Urinary bladder (tissue), 4 donors: ENCODE data around the gene AP2B1. TPM values are rescaled to one million over a fixed set of nuclear protein-coding genes. Genes with fewer than 3 reads are reported as not detected.
"Not testable (repeated sequence)": the region's sequence is repeated elsewhere in the genome, so short reads cannot be mapped to it uniquely, and the experiment has no call there.

Source experiments
- DNase-seq: peaks from one replicate; pipeline ENCODE4 v3.0.0-alpha.2; 2015; ENCODE audit errors: extremely low spot score
- H3K27ac ChIP-seq: one replicate; pipeline ENCODE4 v1.5.1; 2013; ENCODE audit warnings: low read depth, mild to moderate bottlenecking, moderate library complexity
- H3K36me3 ChIP-seq: one replicate; pipeline ENCODE4 v1.6.1; 2013; ENCODE audit warnings: mild to moderate bottlenecking, moderate library complexity; ENCODE audit not compliant: insufficient read depth
- H3K4me1 ChIP-seq: one replicate; pipeline ENCODE4 v1.6.1; 2013; ENCODE audit warnings: mild to moderate bottlenecking, moderate library complexity; ENCODE audit not compliant: insufficient read depth
- H3K4me3 ChIP-seq: one replicate; pipeline ENCODE4 v1.5.1; 2013; ENCODE audit warnings: low read depth, low read length
- WGBS: extraction: QIAGEN DNeasy Blood & Tissue Kit; methylation state at CpG from one replicate; pipeline ENCODE4 v1.1.7; 2013; 5-methylcytosine and 5-hydroxymethylcytosine counted together
- polyA plus RNA-seq: library from polyadenylated mRNA; stranded (reverse); fragments of 200-250 nt; gene quantifications from one replicate; pipeline ENCODE4 v1.2.3, GENCODE V29; 2013
- total RNA-seq: library from RNA; depleted of rRNA; stranded (reverse); fragments of >200 nt; gene quantifications from one replicate; pipeline ENCODE4 v1.2.3, GENCODE V29; 2014
- donor health status: healthy with polysubstance abuse.
- donor health status: healthy.

The AP2B1 gene
- total and polyA plus RNA-seq, 2 donors, result 60.5 to 69.7 TPM

DNA sequence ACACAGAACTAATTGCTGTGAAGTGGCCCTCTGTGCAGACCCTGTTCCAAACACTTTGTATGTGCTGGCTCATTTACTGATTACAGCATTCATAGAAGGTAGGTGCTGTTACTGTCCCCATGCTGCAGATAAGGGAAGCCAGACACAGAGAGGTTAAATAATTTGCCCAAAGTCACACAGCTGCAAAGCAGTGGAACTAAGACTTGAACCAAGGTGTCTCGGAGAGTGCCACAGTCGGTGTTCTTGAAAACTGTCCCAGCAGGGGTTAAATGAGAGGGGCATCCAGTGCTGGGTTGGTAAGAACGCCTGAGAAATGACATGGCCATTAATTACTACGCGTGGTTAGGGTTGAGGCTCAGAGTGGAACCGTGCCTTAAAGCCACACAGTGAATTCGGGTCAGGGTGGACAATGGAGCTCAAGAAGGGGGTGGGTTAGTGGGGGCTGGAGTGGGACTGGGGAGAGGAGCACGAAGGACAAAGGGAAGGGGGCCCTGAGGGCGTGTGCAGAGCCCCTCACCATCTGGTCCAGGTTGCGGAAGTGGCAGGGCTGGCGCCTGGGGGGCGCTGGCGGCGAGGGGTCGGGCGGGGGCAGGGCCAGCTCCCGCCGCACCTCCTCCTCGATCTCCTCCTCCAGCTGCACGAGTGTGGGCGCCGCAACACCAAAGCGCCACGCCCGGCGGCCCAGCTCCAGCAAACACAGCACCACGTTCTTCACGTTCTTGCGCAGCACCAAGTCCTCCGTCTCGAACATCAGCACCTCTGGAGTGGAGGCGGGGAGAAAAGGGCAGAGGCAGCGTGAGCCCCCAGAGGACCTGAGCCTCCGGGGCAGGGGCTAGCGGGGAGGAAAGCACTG, 162.7 kb downstream of the AP2B1 start:
- no peaks in the 10 kb centered on the region for H3K36me3 ChIP-seq
- 6% methylated on average over 35 of the region's 35 CpGs for WGBS
- H3K4me3 ChIP-seq, result no peak overlapping the region
- no peaks in the 10 kb centered on the region for H3K4me1 ChIP-seq
- no peak overlapping the region for H3K27ac ChIP-seq
- no peak for DNase-seq

GRCh38 chr17:35750526-35751395, 163.6 kb downstream of the AP2B1 start:
- WGBS, result 79% methylated on average over 10 of the region's 10 CpGs

GRCh38 chr17:35751541-35751940, 164.4 kb downstream of the AP2B1 start:
- not testable (repeated sequence) for H3K27ac ChIP-seq, H3K36me3 ChIP-seq, H3K4me3 ChIP-seq, H3K4me1 ChIP-seq, DNase-seq
- WGBS, result 85% methylated on average over 4 of the region's 4 CpGs

More at GRCh38 chr17:35750526-35751395, 163.6 kb downstream of the AP2B1 start:
- H3K27ac ChIP-seq, result no peak overlapping the region
- DNase-seq, result no peak
- no peaks in the 10 kb centered on the region for H3K36me3 ChIP-seq
- no peak overlapping the region for H3K4me3 ChIP-seq
- H3K4me1 ChIP-seq, result no peaks in the 10 kb centered on the region

DNA sequence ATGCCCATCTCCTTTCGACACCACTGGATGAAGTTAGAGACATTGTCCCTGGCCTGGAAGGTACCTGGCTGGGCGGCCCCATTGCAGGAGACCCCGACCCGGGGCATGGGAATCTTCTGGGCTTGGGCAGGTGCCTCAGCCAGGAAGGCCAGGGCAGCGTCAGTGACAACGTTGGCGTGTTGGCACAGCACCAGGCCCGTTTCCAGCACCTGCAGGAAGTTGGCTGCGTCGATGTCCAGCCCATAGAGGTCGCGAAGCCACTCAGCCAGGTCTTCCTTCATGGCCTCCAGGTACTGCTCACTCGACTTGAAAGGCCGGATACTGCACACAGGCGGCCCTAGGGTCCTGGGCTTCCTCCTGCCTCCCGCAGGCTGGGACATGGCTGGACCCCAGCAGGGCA, 165.3 kb downstream of the AP2B1 start:
- Histone ChIP-seq H3K4me1 (no peaks in the 10 kb centered on the region), H3K27ac (no peak overlapping the region), H3K4me3 (no peak overlapping the region), H3K36me3 (no peaks in the 10 kb centered on the region)
- DNase-seq, result no peak
- WGBS, result 64% methylated on average over 16 of the region's 16 CpGs

DNA sequence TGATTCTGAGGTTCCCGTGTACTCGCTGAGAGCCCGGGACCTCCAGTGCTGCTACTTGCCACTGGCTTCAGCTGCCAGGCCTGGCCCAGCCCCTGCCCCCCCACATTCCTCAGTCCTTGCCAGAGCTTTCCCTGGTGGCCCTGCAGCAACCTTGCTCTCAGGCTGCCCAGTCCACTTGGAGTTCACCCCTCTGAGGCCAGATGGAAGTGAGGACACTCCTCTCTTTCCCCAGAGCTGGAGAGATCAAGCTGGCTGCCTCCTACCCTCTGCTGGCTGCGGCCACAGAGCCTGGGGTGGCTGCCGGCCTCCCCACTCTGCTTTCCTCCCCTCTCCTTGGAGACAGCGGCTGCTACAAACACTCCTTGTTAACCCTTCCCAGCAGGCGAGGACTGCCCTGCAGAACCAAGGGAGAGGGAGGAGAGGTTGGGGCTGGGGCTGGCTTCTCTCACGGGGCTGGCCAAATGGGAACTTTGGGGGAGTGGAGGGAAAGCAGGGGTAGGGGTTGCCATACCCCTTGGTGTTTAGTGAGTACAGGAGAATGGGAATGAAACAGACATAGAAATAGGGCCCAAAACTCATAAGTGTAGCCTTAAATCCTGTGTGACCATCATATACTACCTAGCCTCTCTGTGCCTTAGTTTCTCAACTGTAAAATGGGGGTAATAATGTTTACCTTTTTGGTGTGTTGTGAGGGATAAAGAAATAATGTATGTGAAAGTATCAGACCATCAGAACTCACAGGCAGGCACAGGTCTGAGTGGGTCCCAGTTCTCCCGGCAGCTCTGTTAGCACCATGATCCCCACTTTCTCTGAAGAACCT, 166.0 kb downstream of the AP2B1 start, which contains the start of gene GAS2L2:
Gene GAS2L2, minus strand, starts transcription at position 295 of the 820 bp plus-strand sequence. CDS start 389 bp downstream, outside the sequence.
- no peaks in the 10 kb centered on the region for H3K36me3 ChIP-seq
- 34% methylated on average over 9 of the region's 9 CpGs for WGBS
- DNase-seq, result no peak
- H3K27ac ChIP-seq, result no peak within 1 kb of the TSS
- no peaks in the 10 kb centered on the region for H3K4me1 ChIP-seq
- no peak within 1 kb of the TSS for H3K4me3 ChIP-seq

DNA sequence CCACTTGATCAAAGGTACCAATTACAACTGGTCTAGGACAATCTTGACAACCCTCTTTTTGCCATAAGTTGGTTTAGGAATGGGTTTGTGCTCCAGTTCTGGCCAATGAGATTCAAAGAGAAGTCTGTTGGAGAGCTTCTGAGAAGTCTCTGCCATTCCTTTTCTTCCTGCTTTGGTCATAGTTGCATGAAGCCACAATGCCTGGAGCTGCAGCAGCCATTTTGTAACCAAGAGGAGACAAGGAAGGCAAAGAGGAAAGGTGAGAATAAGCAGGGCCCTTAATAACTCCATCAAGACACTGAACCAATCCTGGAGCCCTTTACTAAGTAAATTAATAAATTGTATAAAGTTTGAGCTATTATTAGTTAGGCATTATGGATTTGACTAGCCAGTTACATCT, 170.1 kb downstream of the AP2B1 start:
- Histone ChIP-seq H3K27ac (no peak overlapping the region), H3K36me3 (no peaks in the 10 kb centered on the region), H3K4me1 (no peaks in the 10 kb centered on the region), H3K4me3 (no peak overlapping the region)
- no peak for DNase-seq

- DNase-seq, result no peak
- Histone ChIP-seq H3K4me3 (no peak within 1 kb of the TSS), H3K4me1 (no peaks in the 10 kb centered on the region), H3K36me3 (no peaks in the 10 kb centered on the region), H3K27ac (no peak within 1 kb of the TSS)
- WGBS, result 100% methylated on average over 1 of the region's 1 CpG
These were observed 173.5 kb downstream of the AP2B1 start, which contains the start of gene C17orf50 for GRCh38 chr17:35760587-35760986. TSS of gene C17orf50 (plus strand) at chr17:35760887. CDS start at chr17:35760942, 55 bp downstream.

GRCh38 chr17:35761601-35762000, 174.5 kb downstream of the AP2B1 start:
- no peak overlapping the region for H3K27ac ChIP-seq
- WGBS, result 84% methylated on average over 5 of the region's 5 CpGs

DNA sequence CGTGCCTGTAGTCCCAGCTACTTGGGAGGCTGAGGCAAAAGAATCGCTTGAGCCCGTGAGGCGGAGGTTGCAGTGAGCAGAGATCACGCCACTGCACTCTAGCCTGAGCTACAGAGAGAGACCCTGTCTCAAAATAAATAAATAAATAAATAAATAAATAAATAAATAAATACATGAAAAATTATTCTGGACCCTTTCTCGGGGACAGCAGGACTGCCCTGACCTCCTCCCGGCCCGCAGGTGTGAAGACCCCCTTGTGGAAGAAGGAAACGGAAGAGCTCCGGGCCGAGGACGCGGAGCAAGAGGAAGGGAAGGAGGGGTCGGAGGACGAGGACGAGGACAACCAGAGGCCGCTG, 176.6 kb downstream of the AP2B1 start:
- no peak overlapping the region for H3K27ac ChIP-seq
- no peaks in the 10 kb centered on the region for H3K4me1 ChIP-seq
- H3K4me3 ChIP-seq, result peak overlapping the region; percentile 44
- no peaks in the 10 kb centered on the region for H3K36me3 ChIP-seq
- DNase-seq, result no peak
- 35% methylated on average over 17 of the region's 17 CpGs for WGBS

More at GRCh38 chr17:35761601-35762000, 174.5 kb downstream of the AP2B1 start:
- Histone ChIP-seq H3K4me1 (no peaks in the 10 kb centered on the region), H3K36me3 (no peaks in the 10 kb centered on the region), H3K4me3 (no peak overlapping the region)
- DNase-seq, result no peak

GRCh38 chr17:35764123-35764991, 177.2 kb downstream of the AP2B1 start:
- DNase-seq, result no peak
- no peak overlapping the region for H3K27ac ChIP-seq
- H3K36me3 ChIP-seq, result no peaks in the 10 kb centered on the region
- 7% methylated on average over 75 of the region's 75 CpGs for WGBS
- peak overlapping the region; percentile 44 for H3K4me3 ChIP-seq
- H3K4me1 ChIP-seq, result no peaks in the 10 kb centered on the region

DNA sequence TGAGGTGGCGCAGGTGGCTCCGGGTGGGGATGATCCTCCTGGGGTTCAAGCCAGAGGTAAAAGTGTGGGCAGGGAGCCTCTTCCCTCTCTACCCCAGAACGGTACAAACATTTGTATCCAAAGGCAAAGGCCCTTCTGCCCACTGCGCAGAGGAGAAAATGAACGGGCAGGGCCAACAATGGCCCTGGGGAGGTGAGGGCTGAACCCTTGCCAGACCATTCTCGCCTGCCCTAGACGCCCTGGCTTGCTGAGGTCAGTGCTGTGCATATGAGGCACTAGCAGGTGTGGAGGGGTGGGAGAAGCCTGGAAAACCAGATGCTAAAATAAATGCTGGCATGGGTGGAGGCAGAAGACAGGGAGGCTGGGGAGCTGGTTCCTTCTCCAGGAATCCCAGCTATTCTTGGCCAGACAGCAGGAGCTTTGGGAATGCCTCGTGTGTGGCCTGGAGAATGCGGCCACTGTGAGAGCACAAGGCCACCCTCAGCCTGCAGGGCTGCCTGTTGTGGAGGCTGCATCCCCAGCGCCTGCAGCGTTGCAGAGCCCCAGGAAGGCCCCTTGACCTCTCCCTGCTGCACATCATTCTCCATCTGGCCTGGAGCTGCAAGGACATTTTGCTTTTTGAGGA, 178.1 kb downstream of the AP2B1 start:
- Histone ChIP-seq H3K36me3 (no peaks in the 10 kb centered on the region), H3K4me1 (no peaks in the 10 kb centered on the region), H3K4me3 (no peak overlapping the region), H3K27ac (no peak overlapping the region)
- 64% methylated on average over 11 of the region's 11 CpGs for WGBS
- DNase-seq, result no peak
